Measurements from ENCODE around the gene CHSY1. TPM values are rescaled to one million over a fixed set of nuclear protein-coding genes. Genes with fewer than 3 reads are reported as not detected.

CHSY1 gene
- total and polyA plus RNA-seq, 2 of the 13 experiments (the other 11 are each of a cell fraction or from before 2014, with no cell fraction given) = 13.3 to 13.7 TPM

DNA sequence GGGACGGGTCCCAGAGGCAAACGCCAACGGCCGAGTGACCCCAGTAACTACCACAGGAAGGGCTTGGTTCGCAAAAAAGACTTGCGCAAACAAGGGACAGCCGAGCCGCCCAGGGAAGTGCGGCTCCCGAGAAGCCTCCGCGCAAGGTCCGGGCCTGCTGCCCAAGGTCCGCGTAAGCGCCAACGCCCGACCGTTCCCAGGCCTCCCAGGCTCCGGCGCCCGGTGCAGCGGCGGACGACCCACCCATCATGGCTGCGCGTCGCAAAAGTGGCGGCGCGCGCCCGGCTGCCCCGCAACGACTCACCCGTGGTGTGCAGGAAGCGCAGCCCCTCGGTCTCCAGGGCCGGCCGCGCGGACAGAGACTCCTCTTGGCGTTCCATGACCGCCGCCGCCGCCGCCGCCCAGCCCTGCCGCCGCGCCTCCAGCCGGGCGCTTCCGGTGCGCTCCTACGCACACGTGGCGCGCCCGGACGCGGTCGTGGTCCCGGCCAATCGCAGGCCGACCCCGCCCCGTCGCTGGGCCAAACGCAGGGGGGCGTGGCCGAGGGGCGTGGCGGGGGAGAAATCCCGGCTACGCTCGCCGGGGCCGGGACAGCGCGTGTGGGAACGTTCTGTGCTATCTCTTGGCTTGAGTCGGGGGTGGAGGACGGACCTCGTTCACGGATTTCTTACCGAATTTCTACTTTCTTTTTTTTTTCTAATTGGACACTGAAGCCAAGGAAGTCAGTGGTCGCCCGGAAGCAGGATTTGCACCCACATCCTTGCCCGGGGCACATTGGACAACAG is 25.4 kb upstream of the CHSY1 start, which contains the start of gene SELENOS (continued):
- TF ChIP-seq ZZZ3 (CRISPR knock-in tag; IDR thresholded peaks at IDR 0.05; ENCODE audit: borderline replicate concordance) (no peak), CBX2 (IDR thresholded peaks at IDR 0.05; ENCODE audit: low read depth, low read length) (no peak), CBX2 (CRISPR knock-in tag; IDR thresholded peaks at IDR 0.05; ENCODE audit: low read depth) (no peak), SMYD3 (CRISPR knock-in tag; IDR thresholded peaks at IDR 0.05) (no peak), AGO2 (optimal IDR thresholded peaks at IDR 0.05; ENCODE audit: low read depth, low read length) (peak; percentile 70), NCOA2 (CRISPR knock-in tag; IDR thresholded peaks at IDR 0.05) (no peak), ZNF552 (CRISPR knock-in tag; IDR thresholded peaks at IDR 0.05; ENCODE audit: borderline replicate concordance) (no peak), GABPB1 (CRISPR knock-in tag; IDR thresholded peaks at IDR 0.05) (peak; percentile 90), PCBP1 (IDR thresholded peaks at IDR 0.05; ENCODE audit: borderline replicate concordance, low read depth, low read length) (no peak), SP140L (CRISPR knock-in tag; IDR thresholded peaks at IDR 0.05; ENCODE audit: borderline replicate concordance) (no peak), NFYB (CRISPR knock-in tag; IDR thresholded peaks at IDR 0.05) (peak; percentile 76), ZNF746 (CRISPR knock-in tag; IDR thresholded peaks at IDR 0.05) (peak; percentile 70; the same call in 1 of the 2 replicates), YEATS2 (CRISPR knock-in tag; IDR thresholded peaks at IDR 0.05; ENCODE audit: borderline replicate concordance) (no peak), AGO1 (IDR thresholded peaks at IDR 0.05; ENCODE audit: low read depth, low read length, poor library complexity, severe bottlenecking) (peak; percentile 53), ZNF615 (CRISPR knock-in tag; IDR thresholded peaks at IDR 0.05; ENCODE audit: borderline replicate concordance) (no peak), ZBTB20 (CRISPR knock-in tag; IDR thresholded peaks at IDR 0.05; ENCODE audit: borderline replicate concordance, low read depth) (no peak), MEIS1 (CRISPR knock-in tag; IDR thresholded peaks at IDR 0.05; ENCODE audit: borderline replicate concordance) (peak; percentile 68; the same call in 1 of the 2 replicates)
- TF ChIP-seq, protein P1, sequence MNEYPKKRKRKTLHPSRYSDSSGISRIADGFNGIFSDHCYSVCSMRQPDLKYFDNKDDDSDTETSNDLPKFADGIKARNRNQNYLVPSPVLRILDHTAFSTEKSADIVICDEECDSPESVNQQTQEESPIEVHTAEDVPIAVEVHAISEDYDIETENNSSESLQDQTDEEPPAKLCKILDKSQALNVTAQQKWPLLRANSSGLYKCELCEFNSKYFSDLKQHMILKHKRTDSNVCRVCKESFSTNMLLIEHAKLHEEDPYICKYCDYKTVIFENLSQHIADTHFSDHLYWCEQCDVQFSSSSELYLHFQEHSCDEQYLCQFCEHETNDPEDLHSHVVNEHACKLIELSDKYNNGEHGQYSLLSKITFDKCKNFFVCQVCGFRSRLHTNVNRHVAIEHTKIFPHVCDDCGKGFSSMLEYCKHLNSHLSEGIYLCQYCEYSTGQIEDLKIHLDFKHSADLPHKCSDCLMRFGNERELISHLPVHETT (CRISPR knock-in tag; conservative IDR thresholded peaks at IDR 0.05) = no peak
- TF ChIP-seq, protein P2, sequence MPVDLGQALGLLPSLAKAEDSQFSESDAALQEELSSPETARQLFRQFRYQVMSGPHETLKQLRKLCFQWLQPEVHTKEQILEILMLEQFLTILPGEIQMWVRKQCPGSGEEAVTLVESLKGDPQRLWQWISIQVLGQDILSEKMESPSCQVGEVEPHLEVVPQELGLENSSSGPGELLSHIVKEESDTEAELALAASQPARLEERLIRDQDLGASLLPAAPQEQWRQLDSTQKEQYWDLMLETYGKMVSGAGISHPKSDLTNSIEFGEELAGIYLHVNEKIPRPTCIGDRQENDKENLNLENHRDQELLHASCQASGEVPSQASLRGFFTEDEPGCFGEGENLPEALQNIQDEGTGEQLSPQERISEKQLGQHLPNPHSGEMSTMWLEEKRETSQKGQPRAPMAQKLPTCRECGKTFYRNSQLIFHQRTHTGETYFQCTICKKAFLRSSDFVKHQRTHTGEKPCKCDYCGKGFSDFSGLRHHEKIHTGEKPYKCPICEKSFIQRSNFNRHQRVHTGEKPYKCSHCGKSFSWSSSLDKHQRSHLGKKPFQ (CRISPR knock-in tag; IDR thresholded peaks at IDR 0.05; ENCODE audit: insufficient replicate concordance) = no peak
- TF ChIP-seq, protein P3, sequence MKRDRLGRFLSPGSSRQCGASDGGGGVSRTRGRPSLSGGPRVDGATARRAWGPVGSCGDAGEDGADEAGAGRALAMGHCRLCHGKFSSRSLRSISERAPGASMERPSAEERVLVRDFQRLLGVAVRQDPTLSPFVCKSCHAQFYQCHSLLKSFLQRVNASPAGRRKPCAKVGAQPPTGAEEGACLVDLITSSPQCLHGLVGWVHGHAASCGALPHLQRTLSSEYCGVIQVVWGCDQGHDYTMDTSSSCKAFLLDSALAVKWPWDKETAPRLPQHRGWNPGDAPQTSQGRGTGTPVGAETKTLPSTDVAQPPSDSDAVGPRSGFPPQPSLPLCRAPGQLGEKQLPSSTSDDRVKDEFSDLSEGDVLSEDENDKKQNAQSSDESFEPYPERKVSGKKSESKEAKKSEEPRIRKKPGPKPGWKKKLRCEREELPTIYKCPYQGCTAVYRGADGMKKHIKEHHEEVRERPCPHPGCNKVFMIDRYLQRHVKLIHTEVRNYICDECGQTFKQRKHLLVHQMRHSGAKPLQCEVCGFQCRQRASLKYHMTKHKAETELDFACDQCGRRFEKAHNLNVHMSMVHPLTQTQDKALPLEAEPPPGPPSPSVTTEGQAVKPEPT (CRISPR knock-in tag; IDR thresholded peaks at IDR 0.05; ENCODE audit: low read depth) = no peak
- TF ChIP-seq, protein P4, sequence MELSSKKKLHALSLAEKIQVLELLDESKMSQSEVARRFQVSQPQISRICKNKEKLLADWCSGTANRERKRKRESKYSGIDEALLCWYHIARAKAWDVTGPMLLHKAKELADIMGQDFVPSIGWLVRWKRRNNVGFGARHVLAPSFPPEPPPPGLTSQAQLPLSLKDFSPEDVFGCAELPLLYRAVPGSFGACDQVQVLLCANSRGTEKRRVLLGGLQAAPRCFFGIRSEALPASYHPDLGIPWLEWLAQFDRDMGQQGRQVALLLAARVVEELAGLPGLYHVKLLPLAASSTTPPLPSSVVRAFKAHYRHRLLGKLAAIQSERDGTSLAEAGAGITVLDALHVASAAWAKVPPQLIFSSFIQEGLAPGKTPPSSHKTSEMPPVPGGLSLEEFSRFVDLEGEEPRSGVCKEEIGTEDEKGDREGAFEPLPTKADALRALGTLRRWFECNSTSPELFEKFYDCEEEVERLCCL (CRISPR knock-in tag; IDR thresholded peaks at IDR 0.05; ENCODE audit: borderline replicate concordance) = no peak
- TF ChIP-seq, protein P5, sequence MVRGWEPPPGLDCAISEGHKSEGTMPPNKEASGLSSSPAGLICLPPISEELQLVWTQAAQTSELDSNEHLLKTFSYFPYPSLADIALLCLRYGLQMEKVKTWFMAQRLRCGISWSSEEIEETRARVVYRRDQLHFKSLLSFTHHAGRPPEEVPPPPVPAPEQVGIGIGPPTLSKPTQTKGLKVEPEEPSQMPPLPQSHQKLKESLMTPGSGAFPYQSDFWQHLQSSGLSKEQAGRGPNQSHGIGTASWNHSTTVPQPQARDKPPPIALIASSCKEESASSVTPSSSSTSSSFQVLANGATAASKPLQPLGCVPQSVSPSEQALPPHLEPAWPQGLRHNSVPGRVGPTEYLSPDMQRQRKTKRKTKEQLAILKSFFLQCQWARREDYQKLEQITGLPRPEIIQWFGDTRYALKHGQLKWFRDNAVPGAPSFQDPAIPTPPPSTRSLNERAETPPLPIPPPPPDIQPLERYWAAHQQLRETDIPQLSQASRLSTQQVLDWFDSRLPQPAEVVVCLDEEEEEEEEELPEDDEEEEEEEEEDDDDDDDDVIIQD (CRISPR knock-in tag; IDR thresholded peaks at IDR 0.05; ENCODE audit: low read depth) = no peak

All from HepG2 (cell line).